CD4-positive, alpha-beta T cell (primary cell): ENCODE measurements around the gene KIF26B. TPM values are rescaled to one million over a fixed set of nuclear protein-coding genes. Genes with fewer than 3 reads are reported as not detected.

ENCODE experiments used
- ATAC-seq: fragments of 200-7000 bp; cut with Tn5 transposase; one replicate; pipeline ENCODE4 v1.10.0; 2022; ENCODE audit warnings: mild to moderate bottlenecking; ENCODE audit not compliant: poor library complexity
- CTCF ChIA-PET: fragments of 350-600 bp; sonication (Branson Sonifier 250); formaldehyde crosslinking; loops from one replicate; lab custom pipeline; 2021; ENCODE audit warnings: antibody characterized with exemption, inconsistent platforms; lab: Charles Lee
- POLR2A ChIA-PET: fragments of 350-600 bp; sonication (Branson Sonifier 250); formaldehyde crosslinking; loops from one replicate; lab custom pipeline; 2021; ENCODE audit warnings: antibody characterized with exemption, inconsistent platforms; lab: Charles Lee
- DNase-seq, 14 experiments: peaks; one replicate each; pipeline ENCODE4 v3.0.0-alpha.2; 2013 to 2020; ENCODE audit warnings: mixed read lengths in 2 of 14
- H3K27ac ChIP-seq, 2 donors: one replicate each; pipeline versions ENCODE4 v1.5.1 to v1.7.0; 2013; ENCODE audit warnings: low read length in 2 of 2, low read depth in 1 of 2, mild to moderate bottlenecking in 1 of 2
- H3K27me3 ChIP-seq, 2 experiments: 1 replicate in 1 of 2; 2 replicates in 1 of 2; pipeline versions ENCODE4 v1.6.1 to v1.7.0; 2013; ENCODE audit warnings: low read length in 2 of 2, control low read depth in 1 of 2, mild to moderate bottlenecking in 1 of 2, moderate library complexity in 1 of 2; ENCODE audit not compliant: insufficient read depth in 2 of 2, control insufficient read depth in 1 of 2
- H3K36me3 ChIP-seq: one replicate; pipeline ENCODE4 v1.6.1; 2013; ENCODE audit warnings: low read length, control low read depth; ENCODE audit not compliant: insufficient read depth
- H3K4me1 ChIP-seq: one replicate; pipeline ENCODE4 v1.6.1; 2013; ENCODE audit warnings: low read length, control low read depth; ENCODE audit not compliant: insufficient read depth
- H3K4me3 ChIP-seq: one replicate; pipeline ENCODE4 v1.5.1; 2013; ENCODE audit warnings: mild to moderate bottlenecking, low read length, moderate library complexity
- H3K9me3 ChIP-seq, 2 experiments: 1 replicate in 1 of 2; 2 replicates in 1 of 2; pipeline versions ENCODE4 v1.6.1 to v1.7.0; 2013; ENCODE audit warnings: low read length in 2 of 2, mild to moderate bottlenecking in 2 of 2, control low read depth in 1 of 2, moderate library complexity in 1 of 2; ENCODE audit not compliant: control insufficient read depth in 1 of 2, insufficient read depth in 1 of 2
- H3K27ac Mint-ChIP-seq: one replicate; pipeline ENCODE4 v1.8.0; 2020; ENCODE audit warnings: mixed read lengths
- H3K27me3 Mint-ChIP-seq: one replicate; pipeline ENCODE4 v1.8.0; 2021; ENCODE audit warnings: mixed read lengths
- H3K36me3 Mint-ChIP-seq: one replicate; pipeline ENCODE4 v1.8.0; 2021; ENCODE audit warnings: low read depth, mixed read lengths
- H3K4me1 Mint-ChIP-seq: one replicate; pipeline ENCODE4 v1.8.0; 2021; ENCODE audit warnings: low read depth, mixed read lengths
- H3K4me3 Mint-ChIP-seq: one replicate; pipeline ENCODE4 v1.8.0; 2020; ENCODE audit warnings: mild to moderate bottlenecking, mixed read lengths
- H3K9me3 Mint-ChIP-seq: one replicate; pipeline ENCODE4 v1.8.0; 2020; ENCODE audit warnings: mixed read lengths
- intact Hi-C, 2 experiments: fragments of 100-400 bp; cut with DNase I in 1 of 2; cut with micrococcal nuclease in 1 of 2; formaldehyde crosslinking; loops; one replicate each; pipeline versions ENCODE4 v1.15.1 to v1.9.0; 2023 to 2025; cut with DNase I, micrococcal nuclease
- total RNA-seq, 174 experiments: library from RNA in 2 of 174; stranded (reverse) in 2 of 174; gene quantifications; one replicate each; pipeline ENCODE4 v1.2.3 and lab custom pipeline; 2021 to 2026
- TF ChIP-seq, protein P1 (sequence below): fragments of 200-600 bp; IDR thresholded peaks from one replicate; pipeline ENCODE4 v1.8.0; 2022; ENCODE audit warnings: antibody characterized with exemption, mild to moderate bottlenecking

The KIF26B gene
- total RNA-seq, 2 experiments from 2014 or later = 0.03 TPM; not detected in 1

DNA sequence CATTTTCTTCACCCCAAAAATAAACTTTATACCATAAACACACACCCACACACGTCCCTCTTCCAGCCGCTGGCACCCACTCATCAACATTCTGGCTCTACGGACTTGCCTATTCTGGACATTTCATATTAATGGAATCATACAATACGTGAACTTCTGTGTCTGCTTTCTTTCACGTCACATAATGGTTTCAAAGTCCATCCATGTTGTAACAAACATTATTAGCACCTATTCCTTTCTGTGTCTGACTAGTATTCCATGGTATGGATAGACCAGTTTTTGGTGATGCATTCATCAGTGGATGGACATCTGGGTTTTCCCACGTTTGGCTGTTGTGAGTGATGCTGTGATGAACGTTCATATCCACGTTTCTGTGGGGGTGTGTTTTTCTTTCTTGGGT, 323.2 kb downstream of the KIF26B start:
- intact Hi-C loops = no loop called here
- no peak for DNase-seq
- H3K36me3 ChIP-seq = no peaks in the 10 kb centered on the region
- no peaks in the 10 kb centered on the region for H3K9me3 ChIP-seq
- ATAC-seq = no peak
- H3K27me3 ChIP-seq = no peaks in the 10 kb centered on the region
- POLR2A ChIA-PET = no interaction called here
- TF ChIP-seq, protein P1, sequence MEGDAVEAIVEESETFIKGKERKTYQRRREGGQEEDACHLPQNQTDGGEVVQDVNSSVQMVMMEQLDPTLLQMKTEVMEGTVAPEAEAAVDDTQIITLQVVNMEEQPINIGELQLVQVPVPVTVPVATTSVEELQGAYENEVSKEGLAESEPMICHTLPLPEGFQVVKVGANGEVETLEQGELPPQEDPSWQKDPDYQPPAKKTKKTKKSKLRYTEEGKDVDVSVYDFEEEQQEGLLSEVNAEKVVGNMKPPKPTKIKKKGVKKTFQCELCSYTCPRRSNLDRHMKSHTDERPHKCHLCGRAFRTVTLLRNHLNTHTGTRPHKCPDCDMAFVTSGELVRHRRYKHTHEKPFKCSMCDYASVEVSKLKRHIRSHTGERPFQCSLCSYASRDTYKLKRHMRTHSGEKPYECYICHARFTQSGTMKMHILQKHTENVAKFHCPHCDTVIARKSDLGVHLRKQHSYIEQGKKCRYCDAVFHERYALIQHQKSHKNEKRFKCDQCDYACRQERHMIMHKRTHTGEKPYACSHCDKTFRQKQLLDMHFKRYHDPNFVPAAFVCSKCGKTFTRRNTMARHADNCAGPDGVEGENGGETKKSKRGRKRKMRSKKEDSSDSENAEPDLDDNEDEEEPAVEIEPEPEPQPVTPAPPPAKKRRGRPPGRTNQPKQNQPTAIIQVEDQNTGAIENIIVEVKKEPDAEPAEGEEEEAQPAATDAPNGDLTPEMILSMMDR = no peak
- Mint-ChIP-seq H3K27ac (no peak overlapping the region), H3K27me3 (no peaks in the 10 kb centered on the region), H3K4me1 (no peaks in the 10 kb centered on the region), H3K36me3 (no peaks in the 10 kb centered on the region), H3K9me3 (no peaks in the 10 kb centered on the region), H3K4me3 (no peak overlapping the region)
- CTCF ChIA-PET = no interaction called here
- no peak overlapping the region for H3K27ac ChIP-seq
- no peaks in the 10 kb centered on the region for H3K4me1 ChIP-seq
- H3K4me3 ChIP-seq = no peak overlapping the region

DNA sequence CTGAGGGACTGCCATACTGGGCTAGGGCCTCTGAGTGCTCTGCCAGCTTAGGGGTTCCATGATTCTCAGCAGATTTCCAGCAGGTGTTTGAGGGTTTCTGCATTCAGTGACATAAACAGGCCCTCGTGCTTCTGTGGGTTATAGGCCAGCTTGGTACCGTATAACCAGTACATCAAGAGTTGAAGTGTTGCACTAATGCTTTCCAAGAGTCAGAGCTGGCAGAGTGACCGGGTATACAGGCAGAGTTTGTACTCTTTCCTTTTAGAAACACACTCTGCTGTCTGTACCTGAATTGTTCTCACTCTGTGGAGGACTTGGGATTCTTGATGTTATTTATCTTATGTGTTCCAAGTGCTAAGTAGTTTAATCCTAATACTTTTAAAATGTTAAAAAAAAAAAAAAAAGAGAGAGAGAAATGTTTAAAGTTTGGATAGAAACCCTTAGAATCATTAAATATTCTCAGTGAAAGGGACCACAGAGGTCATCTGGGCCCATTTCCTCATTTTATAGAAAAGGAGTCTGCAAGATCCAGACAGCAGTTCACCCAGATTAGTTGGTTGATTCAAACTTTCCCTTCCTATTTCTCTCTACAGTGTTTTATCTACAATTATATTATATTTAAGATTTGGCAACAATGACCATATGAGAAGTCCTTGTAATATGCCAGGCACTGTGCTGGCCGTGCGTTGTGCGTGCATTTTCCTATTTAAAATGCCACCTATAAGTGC, 325.8 kb downstream of the KIF26B start:
- ChIA-PET CTCF (no interaction called here), POLR2A (no interaction called here)
- intact Hi-C loops = no loop called here
- no peak for ATAC-seq
- no peak for DNase-seq
- Mint-ChIP-seq H3K36me3 (no peaks in the 10 kb centered on the region), H3K9me3 (no peaks in the 10 kb centered on the region), H3K27ac (no peak overlapping the region), H3K27me3 (no peaks in the 10 kb centered on the region), H3K4me3 (no peak overlapping the region), H3K4me1 (no peaks in the 10 kb centered on the region)
- no peaks in the 10 kb centered on the region for H3K4me1 ChIP-seq
- H3K4me3 ChIP-seq = no peak overlapping the region
- no peak overlapping the region for H3K27ac ChIP-seq
- H3K36me3 ChIP-seq = no peaks in the 10 kb centered on the region
- TF ChIP-seq, protein P1 = no peak
- H3K27me3 ChIP-seq = no peaks in the 10 kb centered on the region
- H3K9me3 ChIP-seq = no peaks in the 10 kb centered on the region

DNA sequence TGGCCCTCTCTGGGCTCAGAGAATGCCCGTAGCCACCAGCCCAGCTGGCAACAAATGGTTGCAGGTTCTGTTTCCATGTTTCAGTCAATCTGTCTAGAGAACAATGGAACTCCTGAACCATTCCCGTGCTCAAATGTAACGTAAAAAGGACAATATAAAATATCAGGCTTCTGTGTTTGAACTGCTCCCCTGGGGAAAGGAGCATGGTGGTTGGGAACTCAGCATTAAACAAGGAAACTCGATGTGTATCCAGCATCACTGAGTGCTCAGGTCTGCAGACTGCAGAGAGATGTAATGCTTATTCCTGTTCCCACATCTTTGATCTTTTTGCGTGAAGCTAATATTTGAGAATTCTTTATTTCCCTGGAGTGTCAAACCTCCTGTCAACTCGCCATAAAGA, 326.5 kb downstream of the KIF26B start:
- H3K4me1 ChIP-seq = no peaks in the 10 kb centered on the region
- intact Hi-C loops = no loop called here
- no peaks in the 10 kb centered on the region for H3K9me3 Mint-ChIP-seq
- TF ChIP-seq, protein P1 = no peak
- ATAC-seq = no peak
- no peak overlapping the region for H3K4me3 ChIP-seq
- ChIA-PET POLR2A (no interaction called here), CTCF (no interaction called here)
- no peaks in the 10 kb centered on the region for H3K36me3 ChIP-seq
- H3K27ac Mint-ChIP-seq = no peak overlapping the region
- no peaks in the 10 kb centered on the region for H3K27me3 Mint-ChIP-seq
- no peak for DNase-seq
- no peaks in the 10 kb centered on the region for H3K9me3 ChIP-seq
- no peaks in the 10 kb centered on the region for H3K36me3 Mint-ChIP-seq
- H3K27ac ChIP-seq = no peak overlapping the region
- no peaks in the 10 kb centered on the region for H3K27me3 ChIP-seq
- H3K4me3 Mint-ChIP-seq = no peak overlapping the region
- no peaks in the 10 kb centered on the region for H3K4me1 Mint-ChIP-seq
